Fibroblast of villous mesenchyme (primary cell): ENCODE measurements around the gene KMT2A. TPM values are rescaled to one million over a fixed set of nuclear protein-coding genes. Genes with fewer than 3 reads are reported as not detected.

Source experiments
- DNase-seq: peaks from one replicate; pipeline ENCODE4 v3.0.0-alpha.2; 2010; ENCODE audit warnings: low read depth
- H3K4me3 ChIP-seq: 2 replicates; pipeline ENCODE4 v1.5.1; 2011; ENCODE audit warnings: low read depth, mild to moderate bottlenecking, low read length
- total RNA-seq: library from RNA; depleted of rRNA; stranded (reverse); fragments of >200 nt; gene quantifications from 2 replicates; pipeline ENCODE4 v1.2.3, GENCODE V29; 2012
- TF ChIP-seq, protein P1 (sequence below): IDR thresholded peaks from 2 replicates; pipeline ENCODE4 v1.5.1; 2012; ENCODE audit warnings: low read depth, mild to moderate bottlenecking, low read length; ENCODE audit not compliant: insufficient read depth

The KMT2A gene
- total RNA-seq, 1 donor, result 47.1 TPM

DNA sequence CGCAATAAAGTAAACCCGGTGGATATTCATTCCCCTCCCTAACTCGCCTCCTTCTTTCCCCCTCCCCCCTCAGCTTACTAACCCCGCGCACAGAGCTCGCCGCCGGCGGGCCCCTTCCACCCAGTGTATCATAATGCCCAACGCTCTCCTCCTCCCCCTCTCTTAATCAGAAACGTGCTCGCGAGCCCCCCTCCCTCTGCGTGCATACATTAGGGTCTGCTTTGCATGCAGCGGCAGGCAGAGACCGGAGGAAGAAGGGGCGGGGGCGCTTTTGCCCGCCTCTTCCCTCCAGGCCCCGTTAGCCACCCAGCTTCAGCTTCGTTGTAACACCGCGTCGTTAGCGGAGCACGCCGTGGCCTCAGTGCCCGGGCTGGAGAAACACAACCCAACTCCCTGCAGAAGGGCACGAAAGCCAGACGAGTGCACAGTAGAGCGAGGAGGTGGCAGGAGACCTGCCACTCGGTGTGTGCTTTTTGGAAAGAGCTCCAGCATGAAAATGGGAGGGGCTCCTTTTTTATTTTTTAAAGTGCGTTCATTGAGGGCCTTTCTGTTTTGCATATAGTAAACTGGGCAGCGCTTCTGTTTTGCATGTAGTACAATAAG, 901 bp upstream of the KMT2A start:
- TF ChIP-seq, protein P1, sequence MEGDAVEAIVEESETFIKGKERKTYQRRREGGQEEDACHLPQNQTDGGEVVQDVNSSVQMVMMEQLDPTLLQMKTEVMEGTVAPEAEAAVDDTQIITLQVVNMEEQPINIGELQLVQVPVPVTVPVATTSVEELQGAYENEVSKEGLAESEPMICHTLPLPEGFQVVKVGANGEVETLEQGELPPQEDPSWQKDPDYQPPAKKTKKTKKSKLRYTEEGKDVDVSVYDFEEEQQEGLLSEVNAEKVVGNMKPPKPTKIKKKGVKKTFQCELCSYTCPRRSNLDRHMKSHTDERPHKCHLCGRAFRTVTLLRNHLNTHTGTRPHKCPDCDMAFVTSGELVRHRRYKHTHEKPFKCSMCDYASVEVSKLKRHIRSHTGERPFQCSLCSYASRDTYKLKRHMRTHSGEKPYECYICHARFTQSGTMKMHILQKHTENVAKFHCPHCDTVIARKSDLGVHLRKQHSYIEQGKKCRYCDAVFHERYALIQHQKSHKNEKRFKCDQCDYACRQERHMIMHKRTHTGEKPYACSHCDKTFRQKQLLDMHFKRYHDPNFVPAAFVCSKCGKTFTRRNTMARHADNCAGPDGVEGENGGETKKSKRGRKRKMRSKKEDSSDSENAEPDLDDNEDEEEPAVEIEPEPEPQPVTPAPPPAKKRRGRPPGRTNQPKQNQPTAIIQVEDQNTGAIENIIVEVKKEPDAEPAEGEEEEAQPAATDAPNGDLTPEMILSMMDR, result no peak
- DNase-seq, result peak; percentile 38
- peak overlapping the region; percentile 75 for H3K4me3 ChIP-seq

DNA sequence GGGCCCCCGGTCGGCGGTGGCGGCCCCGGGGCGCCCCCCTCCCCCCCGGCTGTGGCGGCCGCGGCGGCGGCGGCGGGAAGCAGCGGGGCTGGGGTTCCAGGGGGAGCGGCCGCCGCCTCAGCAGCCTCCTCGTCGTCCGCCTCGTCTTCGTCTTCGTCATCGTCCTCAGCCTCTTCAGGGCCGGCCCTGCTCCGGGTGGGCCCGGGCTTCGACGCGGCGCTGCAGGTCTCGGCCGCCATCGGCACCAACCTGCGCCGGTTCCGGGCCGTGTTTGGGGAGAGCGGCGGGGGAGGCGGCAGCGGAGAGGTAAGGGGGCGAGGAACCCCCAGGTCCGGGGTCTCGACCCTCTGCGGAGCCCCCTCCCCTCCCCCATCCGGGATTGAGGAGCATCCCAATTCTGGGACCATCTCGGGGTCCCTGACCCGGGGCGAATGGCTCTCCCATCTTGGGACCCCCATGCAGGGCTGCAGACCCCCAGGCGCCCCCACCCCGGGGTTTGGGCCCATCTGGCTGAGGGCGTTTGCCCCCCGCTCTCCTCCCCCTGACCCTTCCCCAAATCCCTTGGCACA, 431 bp downstream of the KMT2A start:
- TF ChIP-seq, protein P1, result no peak
- peak; percentile 18 for DNase-seq

DNA sequence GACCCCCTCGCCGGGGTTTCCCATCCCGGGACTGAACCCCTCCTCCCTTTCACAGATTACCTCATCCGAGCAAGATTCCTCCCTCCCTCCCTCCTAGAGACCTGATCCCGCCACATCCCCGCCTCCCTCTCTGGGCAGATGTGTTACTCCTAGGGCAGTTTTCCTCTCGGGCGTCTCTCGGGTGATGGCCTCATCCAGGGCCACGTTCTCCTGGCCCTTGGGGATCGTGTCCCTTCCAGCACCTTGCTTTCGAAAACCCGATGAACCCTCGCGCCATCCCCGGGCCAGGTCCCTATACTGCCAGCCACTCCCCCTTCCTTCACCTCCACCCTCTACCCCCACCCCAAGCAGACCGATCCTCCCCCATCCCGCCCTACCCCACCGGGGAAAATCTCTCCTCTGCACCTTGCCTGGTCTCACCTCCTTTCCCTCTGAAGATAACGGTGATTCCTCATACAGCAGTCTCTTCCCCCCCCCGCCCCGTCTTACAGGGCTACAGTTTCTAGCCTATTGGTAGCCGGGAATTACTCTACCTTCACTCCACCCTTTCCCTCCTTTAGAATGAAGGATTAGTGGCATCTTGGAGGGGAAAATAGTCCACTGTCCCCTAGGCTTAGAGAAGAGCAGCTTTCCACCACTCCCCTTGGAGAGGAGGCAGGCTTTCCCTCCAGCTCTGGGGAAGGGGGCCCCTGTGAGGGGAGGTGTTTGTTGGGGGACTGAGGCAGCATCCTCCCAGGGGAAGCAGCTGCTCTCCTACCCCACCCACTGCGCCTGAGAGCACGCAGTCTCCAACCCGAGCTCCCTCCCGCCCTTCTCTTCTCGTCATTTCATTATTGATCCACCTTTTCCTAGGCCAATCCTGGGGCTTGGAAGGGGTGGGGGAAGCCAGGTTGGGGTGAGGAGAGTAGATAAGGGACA, 1.2 kb downstream of the KMT2A start:
- H3K4me3 ChIP-seq, result peak overlapping the region; percentile 91
- peak; percentile 43 for DNase-seq
- TF ChIP-seq, protein P1, result no peak

More for the DNA sequence above, 431 bp downstream of the KMT2A start:
- H3K4me3 ChIP-seq, result peak overlapping the region; percentile 91

DNA sequence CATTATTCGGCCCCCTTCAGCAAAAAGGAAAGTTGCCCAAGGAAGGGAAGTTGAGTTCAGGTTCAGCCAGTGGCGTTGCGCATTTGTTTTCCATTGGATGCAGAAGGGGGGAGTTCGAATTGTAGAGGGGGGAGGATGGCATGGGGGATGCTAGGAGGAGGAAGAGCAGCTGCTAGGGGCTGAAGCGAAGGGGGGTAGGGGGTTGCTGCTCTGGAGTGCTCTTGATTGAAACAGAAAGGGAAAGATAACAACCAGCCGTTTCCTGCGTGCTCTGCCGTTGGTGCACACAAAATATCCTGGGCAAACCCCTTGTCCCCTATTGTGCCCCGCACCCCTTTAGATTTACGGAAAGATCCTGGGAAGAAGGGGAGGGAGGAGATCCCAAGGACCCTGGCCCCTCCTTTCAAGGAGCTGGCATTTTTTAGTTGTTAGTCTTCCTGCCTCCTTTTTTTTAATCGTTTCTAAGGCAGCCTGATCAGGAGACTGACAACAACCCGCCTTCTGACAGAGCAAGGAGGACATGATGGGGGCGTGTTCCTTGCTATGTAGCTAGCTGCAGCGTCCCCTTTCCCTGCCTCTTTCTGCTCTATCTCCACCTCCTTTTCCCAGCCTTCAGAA, 2.1 kb downstream of the KMT2A start:
- peak overlapping the region; percentile 91 for H3K4me3 ChIP-seq
- TF ChIP-seq, protein P1, result no peak
- peak; percentile 87 for DNase-seq

DNA sequence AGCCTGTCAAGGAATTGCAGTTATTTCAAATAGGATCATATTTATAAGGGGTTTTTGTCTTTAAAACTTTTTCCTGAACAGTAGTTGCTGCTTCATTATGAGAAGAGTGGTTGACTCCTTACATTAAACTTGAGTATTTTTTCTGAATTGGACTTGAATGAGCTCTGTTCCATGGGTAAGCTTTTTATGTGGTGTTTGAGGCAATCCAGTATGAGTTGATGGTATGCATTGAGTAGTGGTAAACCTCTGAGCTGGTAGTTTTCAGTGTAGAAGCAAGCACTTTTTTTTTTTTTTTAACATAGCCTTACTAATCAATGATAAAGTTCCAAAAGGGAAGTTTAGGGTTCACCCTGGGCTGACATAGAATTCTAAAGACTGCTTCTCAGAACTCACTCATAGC, 3.4 kb downstream of the KMT2A start:
- TF ChIP-seq, protein P1, result no peak
- no peak overlapping the region for H3K4me3 ChIP-seq
- no peak for DNase-seq

DNA sequence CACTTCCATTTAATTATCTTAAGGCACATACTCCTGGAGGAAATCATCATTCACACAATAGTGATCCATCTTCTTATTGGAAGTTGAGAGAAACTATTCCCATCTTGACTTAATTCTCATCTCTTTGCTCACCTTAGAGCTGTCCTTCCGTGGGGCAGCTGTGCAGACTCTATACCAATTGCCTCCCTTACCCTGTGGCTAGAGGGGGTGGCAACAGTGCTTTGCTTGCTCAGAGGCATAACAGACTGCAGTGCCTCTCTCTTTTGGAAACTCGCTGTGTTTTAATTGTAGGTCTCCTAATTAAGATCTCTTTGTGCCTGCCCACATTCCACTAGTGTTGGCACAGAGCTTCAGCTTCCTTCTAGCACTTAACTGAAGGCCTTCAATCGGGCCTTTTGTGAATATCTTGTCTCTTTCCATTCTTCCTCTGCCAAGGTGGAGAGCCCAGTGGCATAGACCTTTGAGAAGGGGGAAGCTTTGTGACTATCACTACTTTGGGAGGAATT, 5.5 kb downstream of the KMT2A start:
- no peak overlapping the region for H3K4me3 ChIP-seq
- TF ChIP-seq, protein P1, result no peak
- no peak for DNase-seq
